T-helper 1 cell treated with Interleukin-12 subunit alpha and Interleukin-12 subunit beta and Interleukin-4 antibody, amounts not matched to agents 30 ng/mL and 1 ng/mL, for 36 hours (primary cell): ENCODE results near the gene BCCIP. TPM values are rescaled to one million over a fixed set of nuclear protein-coding genes. Genes with fewer than 3 reads are reported as not detected.

Source experiments
- intact Hi-C: fragments of 100-400 bp; cut with micrococcal nuclease; formaldehyde crosslinking; loops from one replicate; pipeline ENCODE4 v1.15.1; 2024
- total RNA-seq: library from RNA; stranded (reverse); gene quantifications from 2 replicates; pipeline ENCODE4 v1.2.3, GENCODE V29; 2022

Gene BCCIP
- total RNA-seq, 1 donor from 2014 or later: 66.4 TPM

- intact Hi-C loops: no loop called here
Observed at GRCh38 chr10:125883211-125883610, 59.9 kb downstream of the BCCIP start.

Other genes starting within 250 kb of the BCCIP start
- gene TEX36, start 140.4 kb upstream of the BCCIP start, total RNA-seq: not detected in 2 replicates
- 42.1 and 44.7 TPM in 2 replicates for gene EDRF1, start 103.8 kb upstream of the BCCIP start, total RNA-seq
- gene MMP21, start 47.7 kb upstream of the BCCIP start, total RNA-seq: 0.24 and 0.27 TPM in 2 replicates
- gene UROS, start 288 bp upstream of the BCCIP start, total RNA-seq: 50.7 and 55.1 TPM in 2 replicates
- gene DHX32, start 57.7 kb downstream of the BCCIP start, total RNA-seq: 9.0 and 11.1 TPM in 2 replicates
- not detected in 2 replicates for gene FANK1, start 73.0 kb downstream of the BCCIP start, total RNA-seq